GM12892 (cell line): ENCODE data around the gene SHROOM2.

Experiments
- POLR2A ChIP-seq: IDR thresholded peaks from 2 replicates; pipeline ENCODE4 v1.6.1; 2011; ENCODE audit warnings: low read depth, low read length, control low read depth
- POLR2AphosphoS5 ChIP-seq: IDR thresholded peaks from 2 replicates; pipeline ENCODE4 v1.6.1; 2011; ENCODE audit warnings: low read depth, low read length, control low read depth
- TAF1 ChIP-seq: IDR thresholded peaks from 2 replicates; pipeline ENCODE4 v1.6.1; 2011; ENCODE audit warnings: low read depth, mild to moderate bottlenecking, control low read depth, low read length, borderline replicate concordance

DNA sequence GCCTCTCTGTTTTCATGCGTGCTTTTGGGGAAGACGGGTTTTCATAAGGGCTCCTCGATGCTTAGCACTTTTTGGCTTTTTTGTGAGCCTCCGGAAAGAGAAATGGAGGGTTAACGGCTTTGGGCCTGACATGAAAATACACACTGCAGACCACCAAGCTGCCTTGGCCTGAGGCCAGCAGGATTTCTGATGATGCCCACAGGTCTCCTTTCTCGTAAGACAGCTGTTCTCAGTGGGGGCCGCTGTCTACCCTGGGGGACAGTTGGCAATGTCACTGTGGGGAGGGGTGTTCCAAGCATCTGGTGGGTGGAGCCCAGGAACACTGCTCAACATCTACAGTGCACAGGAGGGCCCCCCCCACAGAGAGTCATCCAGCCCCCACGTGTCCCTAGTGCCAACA lies 151.5 kb downstream of the SHROOM2 start:
- TF ChIP-seq POLR2AphosphoS5 = no peak
- TF ChIP-seq POLR2A = no peak
- no peak for TF ChIP-seq TAF1
